ENCODE results near the gene GNG4. TPM values are rescaled to one million over a fixed set of nuclear protein-coding genes. Genes with fewer than 3 reads are reported as not detected.

Gene GNG4
- total RNA-seq, 2 experiments from 2014 or later = 0.18 TPM

Other genes with a start within 250 kb of the GNG4 start
- gene B3GALNT2, start 145.3 kb downstream of the GNG4 start, total RNA-seq = 10 to 100 TPM; 14.0 to 14.2 TPM
- gene LYST, start 217.1 kb upstream of the GNG4 start, total RNA-seq = 10 to 100 TPM; 34.4 to 36.0 TPM